ENCODE results near the gene STAT4.

STAT4 gene

GRCh38 chr2:191006997-191007783 lies 143.6 kb downstream of the STAT4 start:
- DNase-seq (ENCODE audit: insufficient read length, low spot score), result no peak
- no peak for FAIRE-seq
- no peak for TF ChIP-seq CTCF (IDR thresholded peaks at IDR 0.05; ENCODE audit: insufficient read depth, missing control alignments)

- FAIRE-seq (no peak), DNase-seq (ENCODE audit: insufficient read length, low spot score) (no peak)
- TF ChIP-seq CTCF (IDR thresholded peaks at IDR 0.05; ENCODE audit: insufficient read depth, missing control alignments), result no peak
These were observed 144.5 kb downstream of the STAT4 start for GRCh38 chr2:191006297-191006696.

- no peak for TF ChIP-seq CTCF (IDR thresholded peaks at IDR 0.05; ENCODE audit: insufficient read depth, missing control alignments)
- FAIRE-seq (no peak), DNase-seq (ENCODE audit: insufficient read length, low spot score) (no peak)
These were observed 147.1 kb downstream of the STAT4 start for GRCh38 chr2:191003405-191004309.

GRCh38 chr2:191001624-191002023 lies 149.2 kb downstream of the STAT4 start:
- TF ChIP-seq CTCF (IDR thresholded peaks at IDR 0.05; ENCODE audit: insufficient read depth, missing control alignments), result no peak
- no peak for DNase-seq (ENCODE audit: insufficient read length, low spot score)
- FAIRE-seq, result no peak

GRCh38 chr2:191001032-191001431 lies 149.8 kb downstream of the STAT4 start:
- FAIRE-seq (no peak), DNase-seq (ENCODE audit: insufficient read length, low spot score) (no peak)
- no peak for TF ChIP-seq CTCF (IDR thresholded peaks at IDR 0.05; ENCODE audit: insufficient read depth, missing control alignments)

GRCh38 chr2:190999949-191000665 lies 150.7 kb downstream of the STAT4 start:
- FAIRE-seq (no peak), DNase-seq (ENCODE audit: insufficient read length, low spot score) (no peak)
- TF ChIP-seq CTCF (IDR thresholded peaks at IDR 0.05; ENCODE audit: insufficient read depth, missing control alignments), result no peak
